Prostate gland (tissue), 2 donors: ENCODE results near the gene ANKRD49. TPM values are rescaled to one million over a fixed set of nuclear protein-coding genes. Genes with fewer than 3 reads are reported as not detected.
A peak's percentile ranks its signal among the peaks of the same experiment; 100 is the strongest.

Experiments
- DNase-seq: peaks from one replicate; pipeline ENCODE4 v3.0.0-alpha.2; 2019; ENCODE audit warnings: low spot score
- H3K27ac ChIP-seq, 2 donors: fragments of 200-600 bp; sonication (generic); 2 replicates each; pipeline ENCODE4 v1.5.1; 2017 to 2019
- H3K27me3 ChIP-seq: fragments of 200-600 bp; sonication (generic); replicated peaks from 2 replicates; pipeline ENCODE4 v1.5.1; 2019; ENCODE audit not compliant: insufficient read depth
- H3K36me3 ChIP-seq, 2 donors: fragments of 200-600 bp; sonication (generic); 1 replicate in 1 of 2; 2 replicates in 1 of 2; pipeline versions ENCODE4 v1.5.1 to v1.8.1; 2017 to 2019
- H3K4me1 ChIP-seq: fragments of 200-600 bp; sonication (generic); replicated peaks from 2 replicates; pipeline ENCODE4 v1.5.1; 2019
- H3K4me3 ChIP-seq, 2 donors: fragments of 200-600 bp; sonication (generic); 2 replicates each; pipeline ENCODE4 v1.5.1; 2017 to 2019
- H3K9me3 ChIP-seq: fragments of 200-600 bp; sonication (generic); 2 replicates; pipeline ENCODE4 v1.5.1; 2017
- POLR2A ChIP-seq: fragments of 450-650 bp; IDR thresholded peaks from one replicate; pipeline ENCODE4 v1.6.1; 2016; ENCODE audit warnings: antibody characterized with exemption, mild to moderate bottlenecking
- POLR2AphosphoS5 ChIP-seq: sonication (generic); formaldehyde crosslinking; IDR thresholded peaks from one replicate; pipeline ENCODE4 v1.6.1; 2017; ENCODE audit warnings: antibody characterized with exemption
- WGBS: methylation state at CpG from one replicate; pipeline ENCODE4 v1.1.5; 2018; 5-methylcytosine and 5-hydroxymethylcytosine counted together
- intact Hi-C: fragments of 100-400 bp; cut with DNase I; formaldehyde crosslinking; loops from one replicate; pipeline ENCODE4 v1.14.2; 2022
- microRNA counts, 2 donors: library from miRNA; unstranded; fragments of <30 nt; microRNA quantifications; one replicate each; lab custom pipeline; 2016 to 2017
- microRNA-seq: library from miRNA; unstranded; fragments of <30 nt; microRNA quantifications from one replicate; pipeline ENCODE4, GENCODE V29; 2016
- small RNA-seq, 2 donors: library from RNA; depleted of rRNA; stranded (forward); fragments of <200 nt; gene quantifications; one replicate each; pipeline ENCODE3, GENCODE V24; 2016
- total RNA-seq, 2 donors: library from RNA; depleted of rRNA; stranded (reverse); fragments of >200 nt; gene quantifications; one replicate each; pipeline ENCODE4 v1.1.0, GENCODE V29; 2016
- TF ChIP-seq, protein P1 (sequence below), 4 experiments: fragments of 200-600 bp in 2 of 4; fragments of 450-650 bp in 2 of 4; sonication (generic) in 2 of 4; IDR thresholded peaks; 1 replicate in 3 of 4; 2 replicates in 1 of 4; pipeline ENCODE4 v1.5.1; 2016 to 2019; ENCODE audit warnings: antibody characterized with exemption in 4 of 4, mild to moderate bottlenecking in 2 of 4, moderate library complexity in 2 of 4

The ANKRD49 gene
- total RNA-seq, 2 donors from 2014 or later, result 11.6 to 15.6 TPM

DNA sequence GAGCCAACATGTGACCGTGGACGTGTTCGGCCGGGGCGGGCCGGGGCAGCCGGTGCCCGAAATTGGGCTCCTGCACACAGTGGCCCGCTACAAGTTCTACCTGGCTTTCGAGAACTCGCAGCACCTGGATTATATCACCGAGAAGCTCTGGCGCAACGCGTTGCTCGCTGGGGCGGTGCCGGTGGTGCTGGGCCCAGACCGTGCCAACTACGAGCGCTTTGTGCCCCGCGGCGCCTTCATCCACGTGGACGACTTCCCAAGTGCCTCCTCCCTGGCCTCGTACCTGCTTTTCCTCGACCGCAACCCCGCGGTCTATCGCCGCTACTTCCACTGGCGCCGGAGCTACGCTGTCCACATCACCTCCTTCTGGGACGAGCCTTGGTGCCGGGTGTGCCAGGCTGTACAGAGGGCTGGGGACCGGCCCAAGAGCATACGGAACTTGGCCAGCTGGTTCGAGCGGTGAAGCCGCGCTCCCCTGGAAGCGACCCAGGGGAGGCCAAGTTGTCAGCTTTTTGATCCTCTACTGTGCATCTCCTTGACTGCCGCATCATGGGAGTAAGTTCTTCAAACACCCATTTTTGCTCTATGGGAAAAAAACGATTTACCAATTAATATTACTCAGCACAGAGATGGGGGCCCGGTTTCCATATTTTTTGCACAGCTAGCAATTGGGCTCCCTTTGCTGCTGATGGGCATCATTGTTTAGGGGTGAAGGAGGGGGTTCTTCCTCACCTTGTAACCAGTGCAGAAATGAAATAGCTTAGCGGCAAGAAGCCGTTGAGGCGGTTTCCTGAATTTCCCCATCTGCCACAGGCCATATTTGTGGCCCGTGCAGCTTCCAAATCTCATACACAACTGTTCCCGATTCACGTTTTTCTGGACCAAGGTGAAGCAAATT lies 51.7 kb downstream of the ANKRD49 start:
- TF ChIP-seq POLR2A, result no peak
- TF ChIP-seq, protein P1, sequence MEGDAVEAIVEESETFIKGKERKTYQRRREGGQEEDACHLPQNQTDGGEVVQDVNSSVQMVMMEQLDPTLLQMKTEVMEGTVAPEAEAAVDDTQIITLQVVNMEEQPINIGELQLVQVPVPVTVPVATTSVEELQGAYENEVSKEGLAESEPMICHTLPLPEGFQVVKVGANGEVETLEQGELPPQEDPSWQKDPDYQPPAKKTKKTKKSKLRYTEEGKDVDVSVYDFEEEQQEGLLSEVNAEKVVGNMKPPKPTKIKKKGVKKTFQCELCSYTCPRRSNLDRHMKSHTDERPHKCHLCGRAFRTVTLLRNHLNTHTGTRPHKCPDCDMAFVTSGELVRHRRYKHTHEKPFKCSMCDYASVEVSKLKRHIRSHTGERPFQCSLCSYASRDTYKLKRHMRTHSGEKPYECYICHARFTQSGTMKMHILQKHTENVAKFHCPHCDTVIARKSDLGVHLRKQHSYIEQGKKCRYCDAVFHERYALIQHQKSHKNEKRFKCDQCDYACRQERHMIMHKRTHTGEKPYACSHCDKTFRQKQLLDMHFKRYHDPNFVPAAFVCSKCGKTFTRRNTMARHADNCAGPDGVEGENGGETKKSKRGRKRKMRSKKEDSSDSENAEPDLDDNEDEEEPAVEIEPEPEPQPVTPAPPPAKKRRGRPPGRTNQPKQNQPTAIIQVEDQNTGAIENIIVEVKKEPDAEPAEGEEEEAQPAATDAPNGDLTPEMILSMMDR (IDR thresholded peaks at IDR 0.05), result no peak
- no peak for TF ChIP-seq POLR2AphosphoS5
- Histone ChIP-seq H3K27ac (no peak overlapping the region), H3K4me1 (no peaks in the 10 kb centered on the region), H3K27me3 (no peaks in the 10 kb centered on the region), H3K4me3 (peak overlapping the region in 1 of 2 donors; percentile 63), H3K36me3 (no peaks in the 10 kb centered on the region), H3K9me3 (no peaks in the 10 kb centered on the region)
- intact Hi-C loops, result loop anchor here (10.0 kb wide), 1 partner anchor 219 kb away; the partner anchor contains the start of gene AMOTL1
- no peak for DNase-seq
- 78% methylated on average over 42 of the region's 54 CpGs for WGBS

DNA sequence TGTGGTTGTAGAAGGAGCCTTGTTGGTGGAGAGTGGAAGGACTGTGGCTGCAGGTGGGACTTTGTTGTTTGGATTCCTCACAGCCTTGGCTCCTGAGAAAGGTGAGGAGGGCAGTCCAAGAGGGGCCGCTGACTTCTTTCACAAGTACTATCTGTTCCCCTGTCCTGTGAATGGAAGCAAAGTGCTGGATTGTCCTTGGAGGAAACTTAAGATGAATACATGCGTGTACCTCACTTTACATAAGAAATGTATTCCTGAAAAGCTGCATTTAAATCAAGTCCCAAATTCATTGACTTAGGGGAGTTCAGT lies 52.3 kb downstream of the ANKRD49 start:
- no peaks in the 10 kb centered on the region for H3K27me3 ChIP-seq
- TF ChIP-seq, protein P1 (IDR thresholded peaks at IDR 0.05), result no peak
- TF ChIP-seq POLR2AphosphoS5 (no peak), POLR2A (no peak)
- no peaks in the 10 kb centered on the region for H3K36me3 ChIP-seq
- intact Hi-C loops, result loop anchor here (10.0 kb wide), 1 partner anchor 219 kb away; the partner anchor contains the start of gene AMOTL1
- 66% methylated on average over 2 of the region's 2 CpGs for WGBS
- H3K4me3 ChIP-seq, result no peak overlapping the region
- DNase-seq, result no peak
- no peak overlapping the region for H3K27ac ChIP-seq
- H3K4me1 ChIP-seq, result no peaks in the 10 kb centered on the region
- no peaks in the 10 kb centered on the region for H3K9me3 ChIP-seq

DNA sequence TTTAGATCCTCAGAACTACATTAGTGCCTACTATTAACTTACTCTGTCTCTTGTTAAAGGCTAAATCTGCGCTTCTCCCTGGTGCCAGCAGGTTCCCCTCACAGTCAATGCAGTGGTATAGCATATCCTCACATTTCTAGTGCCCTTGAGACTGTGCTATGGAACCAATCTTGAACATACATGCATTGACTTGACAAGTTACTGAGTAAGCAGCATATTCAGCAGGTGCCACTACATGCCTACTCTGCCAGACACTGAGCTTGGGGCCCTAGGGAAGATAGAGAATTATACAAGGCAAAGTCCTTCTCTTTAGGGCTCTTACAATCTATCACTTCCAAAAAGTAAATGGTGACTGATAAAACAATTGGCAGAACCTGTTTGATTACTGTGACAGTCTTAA lies 53.1 kb downstream of the ANKRD49 start:
- Histone ChIP-seq H3K9me3 (no peaks in the 10 kb centered on the region), H3K27ac (no peak overlapping the region), H3K4me3 (no peak overlapping the region), H3K4me1 (no peaks in the 10 kb centered on the region), H3K36me3 (no peaks in the 10 kb centered on the region), H3K27me3 (no peaks in the 10 kb centered on the region)
- TF ChIP-seq, protein P1 (IDR thresholded peaks at IDR 0.05), result no peak
- TF ChIP-seq POLR2A, result no peak
- no peak for TF ChIP-seq POLR2AphosphoS5
- no peak for DNase-seq
- intact Hi-C loops, result loop anchor here (10.0 kb wide), 1 partner anchor 218 kb away; the partner anchor contains the start of gene AMOTL1
- 100% methylated on average over 1 of the region's 1 CpG for WGBS

DNA sequence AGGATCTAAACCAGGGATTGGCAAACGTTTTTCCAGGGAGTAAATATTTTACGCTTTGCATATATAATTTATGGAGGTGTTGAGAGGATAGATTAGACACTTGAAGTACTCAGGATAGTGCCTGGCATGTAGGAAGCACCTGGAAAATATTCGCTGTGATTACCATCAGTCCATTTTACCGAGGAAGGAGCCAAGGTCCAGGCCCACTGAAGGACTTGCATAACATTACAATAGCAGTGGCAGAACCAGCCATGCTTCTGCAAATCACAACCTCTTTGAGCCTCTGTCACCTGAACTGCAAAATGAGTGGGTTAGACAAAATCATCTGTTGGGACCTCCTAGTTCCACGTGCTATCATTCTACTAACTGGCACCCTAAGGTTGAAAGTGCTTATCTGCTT lies 55.4 kb downstream of the ANKRD49 start:
- Histone ChIP-seq H3K4me1 (no peaks in the 10 kb centered on the region), H3K27ac (no peak overlapping the region), H3K36me3 (no peaks in the 10 kb centered on the region), H3K9me3 (no peaks in the 10 kb centered on the region), H3K4me3 (no peak overlapping the region), H3K27me3 (no peaks in the 10 kb centered on the region)
- intact Hi-C loops, result loop anchor here (10.0 kb wide), 1 partner anchor 216 kb away; the partner anchor contains the start of gene AMOTL1
- WGBS, result 73% methylated on average over 5 of the region's 5 CpGs
- TF ChIP-seq POLR2A (no peak), POLR2AphosphoS5 (no peak)
- TF ChIP-seq, protein P1 (IDR thresholded peaks at IDR 0.05), result no peak
- no peak for DNase-seq

MicroRNAs within 50 kb of the gene (microRNA counts, 767-probe panel; counts per million panel counts)
- 0 to 431 counts per million in 2 donors for microRNA hsa-miR-548l (lab: Ali Mortazavi, UCI)

Small RNAs within 50 kb of the gene (microRNA-seq; reads per million reads assigned to microRNA genes)
- gene MIR548L, result 0.75 reads per million

Small RNAs within 50 kb of the gene (small RNA-seq; reads per million reads assigned to genes)
- 0 reads per million in 2 donors for gene MIR548L

Other genes starting within 250 kb of the ANKRD49 start
- gene IZUMO1R, start 189.4 kb upstream of the ANKRD49 start, total RNA-seq, result not detected
- gene GPR83, start 92.6 kb upstream of the ANKRD49 start, total RNA-seq, result not detected
- gene MRE11, start 140 bp upstream of the ANKRD49 start, total RNA-seq, result 10 to 100 TPM; 12.3 to 14.1 TPM
- not detected for gene C11orf97, start 18.5 kb downstream of the ANKRD49 start, total RNA-seq
- 1 to 10 TPM; 5.2 to 6.5 TPM for gene FUT4, start 49.9 kb downstream of the ANKRD49 start, total RNA-seq
- gene PIWIL4, start 73.4 kb downstream of the ANKRD49 start, total RNA-seq, result 10 to 100 TPM in 1 of 2 donors, under 1 TPM in 1; 0.82 to 17.2 TPM